ENCODE data around the gene UROS. TPM values are rescaled to one million over a fixed set of nuclear protein-coding genes. Genes with fewer than 3 reads are reported as not detected.

UROS gene
- total RNA-seq, 1 donor from 2014 or later, result 49.4 TPM

DNA sequence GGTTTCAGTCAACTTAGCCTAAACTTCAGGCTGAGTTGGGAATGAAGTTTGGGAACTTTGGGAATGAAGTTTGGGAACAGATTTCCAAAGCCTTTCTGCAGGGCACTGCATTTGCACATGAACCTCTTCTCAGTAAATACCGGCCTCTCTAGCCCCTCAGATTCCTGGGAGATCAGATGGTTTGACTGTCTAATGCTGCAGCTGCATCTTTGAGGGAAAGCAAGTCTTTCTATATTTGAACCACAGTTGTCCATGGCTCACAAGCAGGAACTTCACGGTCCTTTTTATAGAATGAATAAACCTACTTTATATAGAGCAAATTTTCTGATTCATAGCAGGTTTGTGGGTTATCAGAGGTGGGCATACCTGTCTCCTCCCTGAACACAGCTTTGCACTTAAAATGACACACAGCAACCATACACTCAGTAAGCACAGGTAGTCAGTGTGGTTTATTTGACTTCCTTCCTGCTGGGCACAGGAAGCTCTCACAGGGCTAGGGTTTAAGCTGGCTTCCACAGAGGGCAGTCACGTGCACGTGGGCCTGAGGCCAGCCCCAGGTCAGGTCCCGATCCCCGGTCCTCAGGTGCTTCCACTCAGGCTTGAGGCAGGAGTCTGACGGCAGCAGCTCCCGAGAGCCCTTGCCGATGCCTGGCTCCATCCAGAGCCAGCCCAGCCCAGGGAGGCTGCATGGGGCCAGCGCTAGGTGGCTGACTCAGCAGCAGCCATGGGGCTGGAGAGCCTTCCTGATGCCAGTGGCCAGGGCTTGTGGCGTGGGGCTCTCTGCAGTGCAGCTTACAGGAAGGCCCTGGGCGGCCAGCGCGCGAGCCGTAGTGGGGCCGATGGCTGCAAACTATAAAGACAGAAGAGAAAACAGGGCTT lies 34.7 kb downstream of the UROS start:
- no peak for DNase-seq (ENCODE audit: low spot score)

DNA sequence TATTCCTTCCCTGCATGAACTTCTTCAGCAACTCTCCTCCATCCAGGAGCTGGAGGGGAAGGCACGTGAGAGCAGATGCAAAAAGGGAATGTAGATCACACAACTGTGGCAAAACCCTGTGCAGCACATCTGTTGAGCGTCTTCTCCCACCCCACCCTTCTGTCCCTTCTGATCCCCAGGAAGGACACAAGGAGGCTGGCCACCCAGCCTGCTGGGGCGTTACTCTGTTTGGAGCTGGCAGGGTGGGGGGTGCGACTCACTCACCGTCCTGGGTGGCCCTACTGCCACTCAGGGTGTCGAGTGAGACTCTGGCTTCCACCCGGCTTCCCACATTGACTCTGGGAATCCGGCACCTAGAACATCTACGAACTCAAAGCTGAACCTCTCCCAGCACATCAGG lies 37.3 kb downstream of the UROS start:
- DNase-seq (ENCODE audit: low spot score), result no peak

DNA sequence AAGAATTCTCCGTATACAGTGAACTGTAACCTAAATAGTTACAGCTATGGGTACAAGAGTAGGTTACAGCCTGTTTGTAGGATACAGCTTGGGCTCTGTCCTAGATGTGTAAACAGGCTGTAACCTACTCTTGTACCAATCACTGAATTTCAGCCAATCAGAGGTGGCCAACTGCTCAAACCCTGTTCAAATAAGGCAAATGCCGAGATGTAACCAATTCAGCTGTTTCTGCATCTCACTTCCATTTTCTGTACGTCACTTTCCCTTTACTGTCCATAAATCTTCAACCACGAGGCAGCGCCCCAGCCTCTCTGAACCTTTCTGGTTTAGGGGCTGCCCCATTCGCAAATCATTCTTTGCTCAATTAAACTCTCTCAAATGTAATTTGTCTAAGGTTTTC lies 39.1 kb downstream of the UROS start:
- DNase-seq (ENCODE audit: low spot score), result no peak

DNA sequence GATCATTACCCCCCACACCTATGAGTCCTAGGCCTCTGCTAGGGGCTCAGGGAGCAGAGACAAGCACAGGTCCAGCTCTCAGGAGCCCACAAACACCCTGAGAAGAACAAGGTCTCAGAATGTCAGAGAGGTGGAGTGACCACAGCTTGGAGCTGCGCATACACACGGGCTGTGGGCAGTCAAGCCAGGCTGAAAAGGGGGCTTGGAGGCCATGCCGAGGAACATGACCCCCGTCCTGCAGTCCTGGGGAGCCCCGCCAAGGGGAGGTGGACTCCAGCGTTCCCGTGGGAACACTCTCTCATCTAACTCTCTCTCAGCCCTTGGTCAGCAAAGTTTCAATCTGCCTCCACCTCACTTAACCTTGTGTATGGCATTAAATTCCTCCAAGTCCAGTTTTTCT lies 39.6 kb downstream of the UROS start:
- no peak for DNase-seq (ENCODE audit: low spot score)

DNA sequence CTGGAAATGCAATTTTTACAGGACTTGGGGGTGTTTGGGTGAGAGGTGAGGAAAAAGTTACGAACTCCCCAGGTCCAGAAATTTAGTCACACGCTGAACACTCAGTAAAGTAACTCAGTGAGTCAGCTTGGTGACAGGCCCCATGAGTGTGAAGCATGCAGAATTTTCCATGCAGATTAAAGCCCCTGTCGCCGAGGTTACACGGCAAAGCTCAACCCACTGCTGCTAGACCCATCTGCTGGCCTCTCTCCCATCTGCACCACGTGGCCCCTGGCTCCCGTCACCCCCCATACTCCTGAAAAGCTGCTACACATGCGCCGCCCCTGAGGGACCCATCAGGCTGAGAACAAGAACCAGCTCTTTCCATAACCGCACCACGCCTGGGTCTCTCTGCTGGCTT lies 40.4 kb downstream of the UROS start:
- DNase-seq (ENCODE audit: low spot score), result no peak

DNA sequence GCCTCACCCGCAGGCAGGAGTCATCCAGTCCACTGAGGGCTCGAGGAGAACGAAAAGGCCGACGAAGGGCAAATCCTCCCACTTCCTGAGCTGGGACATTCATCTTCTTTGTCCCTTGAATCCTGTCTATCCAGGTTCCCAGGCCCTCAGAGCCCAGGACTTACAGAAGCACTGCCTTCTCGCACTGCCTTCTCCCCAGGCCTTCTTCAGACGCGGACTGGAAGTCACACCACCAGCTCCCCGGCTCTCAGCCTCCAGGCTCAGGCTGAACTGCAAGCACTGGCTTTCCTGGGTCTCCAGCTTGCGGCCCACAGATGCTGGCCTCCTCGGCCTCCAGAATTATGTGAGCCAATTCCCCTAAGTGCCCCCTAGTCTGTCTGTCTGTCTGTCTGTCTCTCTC lies 41.0 kb downstream of the UROS start:
- DNase-seq (ENCODE audit: low spot score), result no peak

DNA sequence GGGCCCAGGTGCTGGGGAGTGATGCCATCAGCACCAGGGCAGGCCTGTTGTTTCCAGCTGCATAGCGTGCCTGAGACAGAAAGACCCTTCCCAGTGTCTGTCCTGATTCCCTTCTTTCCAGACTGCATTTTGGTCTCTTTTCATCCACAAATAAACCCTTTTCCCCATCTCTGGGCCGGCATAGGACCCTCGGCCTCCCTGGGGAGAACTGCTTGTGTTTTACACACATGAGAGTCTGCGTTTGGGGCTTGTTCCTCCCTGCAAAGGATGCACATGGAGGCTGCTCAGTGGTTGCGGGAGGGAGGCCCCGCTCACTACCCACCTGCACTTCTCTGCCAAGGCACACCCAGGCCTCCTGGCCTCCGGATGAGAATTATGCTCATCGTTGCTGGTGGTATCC lies 41.7 kb downstream of the UROS start:
- no peak for DNase-seq (ENCODE audit: low spot score)

DNA sequence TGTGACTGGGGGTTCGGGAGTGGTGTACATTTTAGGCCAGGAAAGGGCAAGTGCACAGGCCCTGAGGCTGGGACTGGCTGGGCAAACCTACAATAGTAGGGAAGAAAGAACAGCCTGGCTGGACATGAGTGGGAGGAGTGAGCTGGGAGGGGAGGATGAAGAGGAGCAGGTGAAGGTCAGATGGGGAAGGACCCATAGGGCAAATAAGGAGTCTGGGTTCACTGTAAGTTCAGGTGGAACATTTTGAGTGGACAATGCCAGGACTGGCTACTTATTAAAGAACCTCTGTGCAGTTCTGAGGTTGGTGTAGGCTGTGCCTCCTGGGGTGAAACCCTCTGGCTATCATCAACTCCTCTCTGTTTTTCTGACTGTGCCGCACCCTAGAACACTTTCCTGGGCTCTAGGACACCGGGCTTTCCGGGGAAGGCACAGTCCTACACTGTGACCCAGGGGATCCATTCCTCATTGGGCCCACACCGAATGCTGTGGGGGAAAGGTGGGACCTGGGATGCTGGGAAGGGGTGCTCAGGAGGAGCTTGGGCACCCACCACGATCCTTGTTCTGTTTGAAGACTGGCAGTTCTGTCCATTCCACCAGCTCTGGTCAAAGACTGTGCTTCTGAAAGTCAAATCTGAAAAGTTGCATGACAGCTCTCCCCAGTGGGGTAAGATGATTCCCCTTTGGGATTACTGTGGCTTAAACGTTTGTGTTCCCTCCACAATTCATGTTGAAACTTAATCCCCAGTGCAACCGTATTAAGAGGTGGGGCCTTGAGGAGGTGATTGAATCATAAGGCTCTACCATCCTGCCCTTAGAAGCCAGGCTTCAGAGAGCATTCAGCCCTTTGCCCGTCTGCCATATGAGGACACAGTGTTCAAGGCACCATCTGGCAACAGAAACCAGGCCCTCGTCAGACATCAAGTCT lies 43.4 kb downstream of the UROS start:
- DNase-seq (ENCODE audit: low spot score), result peak; percentile 26

DNA sequence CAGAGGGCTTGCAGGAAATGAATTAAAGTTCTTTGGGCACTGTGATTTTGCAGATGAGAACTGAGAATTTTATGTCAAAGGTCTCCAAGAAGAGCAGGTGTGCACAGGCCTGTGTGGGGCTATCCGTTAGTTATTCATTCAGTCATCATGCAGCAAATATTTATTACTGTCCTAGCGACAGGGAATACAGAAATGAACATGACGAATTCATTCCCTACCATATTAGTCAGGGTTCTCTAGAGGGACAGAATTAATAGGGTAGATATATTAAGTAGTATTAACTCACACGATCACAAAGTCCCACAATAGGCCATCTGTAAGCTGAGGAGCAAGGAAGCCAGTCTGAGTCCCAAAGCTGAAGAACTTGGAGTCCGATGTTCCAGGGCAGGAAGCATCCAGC lies 44.5 kb downstream of the UROS start:
- peak; percentile 5 for DNase-seq (ENCODE audit: low spot score)

DNA sequence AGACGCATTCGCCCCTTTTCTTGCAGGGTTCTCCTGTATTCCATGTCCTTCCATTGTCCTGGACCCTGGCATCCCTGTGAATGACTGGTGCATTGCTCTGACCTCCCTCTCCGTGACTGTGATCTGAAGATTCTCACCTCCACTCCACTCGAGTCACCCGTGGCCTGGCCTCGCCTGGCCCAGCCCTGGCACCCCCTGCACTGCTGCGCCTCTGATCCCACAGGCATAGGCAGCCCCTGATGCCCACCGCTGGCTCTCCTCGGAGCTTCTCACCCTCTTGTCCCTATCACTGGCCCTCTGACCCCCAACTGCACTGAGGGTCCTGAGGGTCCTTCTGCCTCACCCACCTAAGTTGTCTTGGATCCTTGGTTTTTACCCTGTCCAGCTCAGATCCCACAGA lies 45.3 kb downstream of the UROS start:
- peak; percentile 35 for DNase-seq (ENCODE audit: low spot score)

DNA sequence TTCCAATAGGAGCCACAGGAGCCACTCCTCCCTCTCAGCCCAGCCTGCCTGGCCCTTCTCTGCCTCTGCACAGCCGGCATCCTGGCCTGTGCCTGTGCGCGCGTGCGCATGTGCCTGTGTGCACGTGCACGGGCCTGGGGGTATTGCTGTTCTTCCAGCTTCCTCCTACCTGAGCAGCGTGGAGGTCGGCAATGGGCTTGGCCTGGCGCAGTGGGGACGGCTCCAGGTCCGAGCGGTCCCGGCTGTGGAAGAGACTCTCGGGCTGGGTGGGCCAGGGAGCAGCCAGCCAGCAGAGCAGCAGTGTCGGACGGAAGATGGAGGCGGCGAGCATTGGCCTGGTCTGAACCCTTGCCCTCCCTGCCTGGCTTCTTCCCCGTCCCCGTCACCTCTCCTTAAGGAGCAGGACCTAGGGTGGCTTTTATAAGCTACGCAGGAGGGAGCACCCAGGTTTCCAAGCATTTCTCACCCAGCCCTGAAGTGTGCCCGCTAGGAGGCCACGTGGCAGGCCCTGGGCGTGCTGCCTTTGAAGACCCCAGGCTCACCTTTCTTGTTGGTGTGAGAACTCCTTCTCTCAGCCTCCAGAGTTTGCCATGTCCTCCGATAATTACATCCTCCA lies 47.5 kb downstream of the UROS start, which contains the start of gene MMP21:
Gene MMP21 (minus strand): TSS at position 331 of the 616 bp plus-strand sequence. CDS start 0 bp downstream, at position 331.
- peak; percentile 35 for DNase-seq (ENCODE audit: low spot score)

DNA sequence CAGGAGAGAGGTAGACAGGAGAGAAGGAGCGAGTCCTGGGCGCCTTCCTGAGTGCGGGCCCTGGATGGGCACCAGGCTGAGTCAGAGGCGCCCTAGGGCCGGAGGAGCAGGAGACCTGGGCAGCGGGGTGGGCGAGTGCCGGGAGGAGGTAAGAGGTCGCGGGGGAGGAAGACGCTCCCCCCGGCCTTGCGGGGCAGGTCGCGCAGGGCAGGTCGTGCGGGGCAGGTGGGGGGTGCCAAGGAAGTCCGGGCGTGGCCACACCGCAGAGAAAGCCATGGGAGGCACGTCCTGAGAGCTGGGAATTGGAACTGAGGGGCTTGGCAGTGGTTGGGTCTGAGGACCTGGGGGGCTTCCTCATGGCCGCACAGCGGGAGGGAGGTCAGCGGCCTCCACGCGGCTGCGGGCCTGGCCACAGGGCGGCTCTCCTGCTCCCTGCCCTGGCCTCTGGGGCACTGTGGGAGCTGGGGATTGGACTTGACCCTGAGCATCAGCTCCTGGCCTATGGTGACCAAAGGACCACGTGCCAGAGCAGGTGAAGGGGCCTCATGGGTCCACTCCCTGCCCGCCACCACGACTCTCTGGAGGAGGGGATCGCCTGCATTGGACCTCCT lies 48.4 kb downstream of the UROS start:
- no peak for DNase-seq (ENCODE audit: low spot score)

DNA sequence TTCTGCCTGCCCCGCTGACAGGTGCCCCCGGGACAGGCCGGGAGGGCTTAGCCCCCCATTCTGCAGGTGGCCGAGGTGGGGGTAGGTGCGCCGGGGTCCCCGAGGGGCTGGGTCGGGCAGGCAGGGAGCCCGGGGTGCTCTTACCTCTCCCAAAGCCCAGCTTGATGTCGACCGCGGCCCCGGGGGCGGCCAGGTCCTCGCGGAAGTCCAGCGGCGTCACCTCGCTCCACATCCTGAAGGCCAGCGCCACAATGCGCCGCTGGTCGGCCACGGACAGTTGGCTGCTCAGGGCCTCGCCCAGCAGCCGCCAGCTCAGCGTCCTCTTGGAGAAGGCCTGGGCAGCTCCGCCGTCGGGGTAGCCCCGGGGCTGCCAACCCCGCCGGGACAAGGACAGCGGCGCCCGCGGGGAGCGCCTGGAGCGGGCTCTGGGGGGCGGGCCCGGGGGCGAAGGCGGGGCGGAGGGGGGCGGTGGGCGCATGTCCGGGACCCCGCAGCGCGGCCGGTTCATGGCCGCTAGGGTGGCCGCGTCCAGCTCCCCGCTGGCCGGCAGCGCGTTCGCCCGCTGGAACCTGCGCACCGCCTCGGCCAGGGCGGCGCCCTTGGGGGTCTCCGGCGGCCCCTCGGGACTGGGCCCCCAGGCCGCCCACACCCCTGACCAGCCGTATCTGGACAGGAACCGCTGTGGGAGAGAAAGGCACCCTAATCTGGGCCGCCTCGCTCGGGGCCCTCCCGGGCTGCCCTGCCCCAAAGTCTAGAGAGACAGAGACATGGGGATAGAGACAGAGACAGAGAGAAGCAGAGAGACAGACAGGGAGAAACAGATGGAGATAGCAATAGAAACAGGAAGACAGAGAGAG lies 49.1 kb downstream of the UROS start:
- no peak for DNase-seq (ENCODE audit: low spot score)

DNA sequence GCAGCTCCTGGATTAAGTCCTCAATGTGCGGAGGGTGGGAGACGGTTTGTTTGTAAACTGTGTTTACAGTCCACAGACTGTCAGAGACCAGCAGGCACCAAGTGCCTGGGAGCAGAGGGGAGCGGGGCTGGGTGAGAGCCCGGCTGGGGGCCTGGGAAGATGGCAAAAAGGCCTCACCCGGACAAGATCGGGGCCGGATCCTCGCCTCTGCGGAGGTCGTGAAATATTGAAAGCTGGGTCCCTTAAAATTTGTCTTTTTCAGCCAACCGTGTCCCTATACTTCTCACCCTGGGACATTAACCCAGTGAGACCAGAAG lies 50.2 kb downstream of the UROS start:
- DNase-seq (ENCODE audit: low spot score), result no peak

DNA sequence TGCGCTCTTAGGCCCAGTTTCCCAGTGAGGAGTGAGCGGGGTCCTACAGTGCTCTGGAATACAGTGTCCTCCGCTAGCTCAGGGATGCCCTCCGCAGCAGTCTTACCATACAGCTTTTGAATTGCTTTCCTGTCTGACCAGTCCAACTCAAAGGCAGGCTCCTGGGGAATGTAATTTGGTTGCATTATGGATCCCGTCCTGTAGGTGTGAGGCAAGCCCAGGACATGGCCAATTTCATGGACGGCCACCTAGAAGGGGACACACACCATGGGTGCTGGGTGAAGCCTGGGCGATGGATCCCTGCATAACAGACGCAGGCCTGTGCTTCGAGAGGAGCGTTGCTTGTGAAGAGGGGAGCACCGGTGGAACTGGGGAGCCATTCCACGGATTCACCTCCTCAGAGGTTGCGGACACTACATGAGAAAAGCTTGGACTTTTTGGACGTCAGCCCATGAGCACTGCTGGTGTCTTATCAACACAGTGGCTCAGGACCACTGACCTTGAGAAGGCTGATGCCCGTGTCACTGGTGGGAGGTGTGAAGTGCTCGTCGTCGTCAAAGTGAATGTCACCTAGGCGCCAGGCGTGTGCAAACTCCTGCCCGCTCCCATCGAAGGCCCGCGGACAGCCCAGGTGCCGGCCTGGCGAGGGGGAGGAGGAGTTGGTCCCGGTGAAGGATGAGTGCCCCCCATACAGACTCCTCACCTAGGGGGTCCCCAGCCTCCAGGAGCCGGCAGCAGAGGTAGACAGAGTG lies 50.8 kb downstream of the UROS start:
- DNase-seq (ENCODE audit: low spot score), result no peak

DNA sequence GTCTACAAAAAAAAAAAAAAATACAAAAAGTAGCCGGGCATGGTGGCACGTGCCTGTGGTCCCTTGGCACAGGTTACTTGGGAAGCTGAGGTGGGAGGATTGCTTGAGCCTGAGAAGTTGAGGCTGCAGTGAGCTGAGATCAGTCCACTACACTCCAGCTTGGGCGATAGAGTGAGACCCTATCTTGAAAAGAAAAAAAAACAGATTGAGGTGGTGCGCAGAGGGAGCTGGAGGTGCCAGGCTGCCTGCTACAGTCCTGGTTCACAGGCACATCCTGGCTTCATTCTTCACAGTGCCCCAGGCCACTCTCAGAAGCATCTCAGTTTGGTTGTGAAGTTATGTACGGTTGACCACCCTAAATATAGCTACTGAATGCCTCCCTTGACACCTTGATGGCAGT lies 52.2 kb downstream of the UROS start:
- no peak for DNase-seq (ENCODE audit: low spot score)

DNA sequence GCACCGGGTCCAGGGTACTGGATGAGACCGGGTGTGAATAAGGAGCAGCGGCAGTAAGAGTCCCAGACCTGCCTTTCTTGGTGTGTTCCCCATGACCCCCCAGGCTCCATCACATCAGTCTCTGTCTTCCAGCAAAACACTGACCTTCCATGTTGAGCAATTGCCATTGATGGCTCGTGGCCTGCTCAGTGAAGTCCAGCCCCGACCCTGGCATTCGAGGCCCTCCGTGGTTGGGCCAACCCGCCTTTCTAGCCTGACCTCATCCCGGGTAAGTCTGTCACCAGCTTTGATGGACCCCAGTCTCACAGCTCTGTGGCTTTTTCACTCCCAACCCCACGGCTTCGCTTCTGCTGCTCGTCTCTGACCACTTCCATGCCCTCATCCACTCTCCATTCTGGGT lies 53.9 kb downstream of the UROS start:
- DNase-seq (ENCODE audit: low spot score), result no peak

DNA sequence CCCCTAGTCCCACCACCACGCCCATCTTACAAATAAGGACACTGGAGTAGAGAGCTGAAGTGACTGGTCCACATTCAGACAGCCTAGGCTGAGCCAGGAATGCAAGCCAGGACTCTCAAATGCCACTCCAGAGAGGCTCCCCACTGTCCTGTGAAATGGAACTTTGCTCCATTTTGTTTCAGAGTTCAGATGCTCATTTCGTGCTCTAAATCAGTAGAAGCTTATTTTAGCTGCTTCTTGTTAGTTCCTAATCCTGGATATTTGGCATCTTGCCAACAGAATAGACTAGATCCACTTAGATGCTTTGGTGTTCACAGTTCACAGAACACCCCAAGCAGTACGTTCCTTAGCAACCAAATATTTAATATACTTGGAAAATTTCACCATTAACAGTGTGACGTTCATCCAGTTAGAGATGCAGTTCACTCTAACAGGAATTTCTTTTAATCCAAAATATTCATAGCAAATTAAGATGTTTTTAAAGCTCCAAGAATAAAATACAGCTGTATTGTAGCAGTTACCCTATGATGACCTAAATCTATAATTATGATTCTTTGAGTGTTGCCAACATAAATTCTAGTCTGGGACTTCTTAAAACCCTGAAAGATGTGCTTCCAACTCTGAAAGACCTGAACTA lies 54.7 kb downstream of the UROS start:
- DNase-seq (ENCODE audit: low spot score), result no peak

DNA sequence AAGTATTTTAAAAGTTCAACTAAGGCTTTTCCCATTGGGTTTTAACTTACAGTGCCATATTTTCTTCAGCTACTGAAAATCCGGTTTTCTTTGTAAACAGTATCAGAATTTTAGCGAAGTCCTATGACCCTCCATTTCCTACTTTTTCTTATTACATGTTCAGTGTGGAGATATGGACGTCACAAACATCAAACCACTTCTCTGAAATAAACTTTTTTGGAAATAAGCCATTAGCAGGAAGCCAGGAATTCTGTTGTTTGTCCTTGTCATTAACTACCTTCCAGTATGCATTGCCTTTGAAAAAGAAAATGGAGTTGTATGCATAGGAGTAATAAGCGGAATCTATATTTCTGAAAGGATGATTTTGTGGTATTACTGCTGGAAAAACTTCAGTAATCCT lies 56.5 kb downstream of the UROS start:
- no peak for DNase-seq (ENCODE audit: low spot score)

DNA sequence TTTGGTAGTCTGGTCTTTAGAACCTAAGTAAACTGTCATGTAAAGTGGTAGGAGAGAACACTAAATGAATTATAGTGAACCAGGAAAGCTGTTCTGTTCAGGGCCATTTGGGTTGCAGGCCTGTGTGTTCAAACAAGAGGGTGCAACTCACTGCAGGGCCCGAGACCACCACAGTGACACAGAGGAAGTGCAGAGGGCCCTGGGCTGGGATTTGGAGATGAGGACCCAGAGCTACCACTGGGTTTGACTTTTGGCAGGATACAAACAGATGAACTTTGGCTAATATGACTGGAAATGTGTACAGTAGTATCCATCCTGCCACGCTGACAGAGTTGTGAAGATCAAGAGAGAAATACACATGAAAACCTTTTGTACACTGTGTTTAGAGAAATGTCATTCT lies 57.2 kb downstream of the UROS start:
- no peak for DNase-seq (ENCODE audit: low spot score)
